Heart right ventricle (tissue), 16 donors: ENCODE measurements around the gene URM1. TPM values are rescaled to one million over a fixed set of nuclear protein-coding genes. Genes with fewer than 3 reads are reported as not detected.

Experiments
- ATAC-seq, 8 donors: fragments of 200-7000 bp; cut with Tn5 transposase; one replicate each; pipeline ENCODE4 v1.9.1; 2020; ENCODE audit warnings: mild to moderate bottlenecking in 8 of 8, moderate library complexity in 8 of 8, moderate number of reproducible peaks in 1 of 8
- DNase-seq, 2 donors: peaks; one replicate each; pipeline ENCODE4 v3.0.0-alpha.2; 2020
- H3K27ac ChIP-seq, 10 donors: fragments of 200-600 bp; sonication (generic) in 2 of 10; one replicate each; pipeline versions ENCODE4 v1.5.0 to v1.8.0; 2020 to 2022; ENCODE audit warnings: mild to moderate bottlenecking in 3 of 10
- H3K27me3 ChIP-seq, 7 donors: fragments of 200-600 bp; one replicate each; pipeline ENCODE4 v1.8.0; 2021 to 2022; ENCODE audit warnings: mild to moderate bottlenecking in 2 of 7
- H3K36me3 ChIP-seq, 9 donors: fragments of 200-600 bp; sonication (generic) in 1 of 9; one replicate each; pipeline versions ENCODE4 v1.5.0 to v1.8.0; 2020 to 2022; ENCODE audit warnings: mild to moderate bottlenecking in 2 of 9
- H3K4me1 ChIP-seq, 9 donors: fragments of 200-600 bp; sonication (generic) in 1 of 9; one replicate each; pipeline versions ENCODE4 v1.5.0 to v1.8.0; 2020 to 2022; ENCODE audit warnings: mild to moderate bottlenecking in 4 of 9
- H3K4me3 ChIP-seq, 10 donors: fragments of 200-600 bp; sonication (generic) in 2 of 10; one replicate each; pipeline versions ENCODE4 v1.5.0 to v1.8.0; 2020 to 2022; ENCODE audit warnings: mild to moderate bottlenecking in 7 of 10, moderate library complexity in 2 of 10
- H3K9me3 ChIP-seq, 11 donors: fragments of 200-600 bp in 10 of 11; sonication (generic) in 2 of 11; one replicate each; pipeline versions ENCODE4 v1.5.0 to v1.8.0; 2013 to 2022; ENCODE audit warnings: mild to moderate bottlenecking in 2 of 11, control low read depth in 1 of 11, moderate library complexity in 1 of 11
- WGBS, 2 donors: extraction: QIAGEN DNeasy Blood & Tissue Kit; methylation state at CpG; one replicate each; pipeline ENCODE4 v1.1.7; 2013; ENCODE audit warnings: inconsistent platforms in 1 of 2; 5-methylcytosine and 5-hydroxymethylcytosine counted together
- intact Hi-C, 10 donors: fragments of 100-400 bp; cut with DNase I; formaldehyde crosslinking; loops; one replicate each; pipeline versions ENCODE4 v1.11.1 to v1.14.2; 2022
- polyA plus RNA-seq, 2 donors: library from polyadenylated mRNA; stranded (reverse); fragments of 200-250 nt; gene quantifications; one replicate each; pipeline ENCODE4 v1.2.3, GENCODE V29; 2013
- total RNA-seq, 10 donors: library from RNA; stranded (reverse); fragmentation: NEBNext Ultra II Directional in 3 of 10; extraction: Animal tissue kit (Norgen Biotek cat#: 25700) in 3 of 10; gene quantifications; one replicate each; pipeline versions ENCODE4 v1.2.1 to v1.2.4, GENCODE V29; 2021 to 2023
- TF ChIP-seq, protein P1 (sequence below), 9 donors: fragments of 200-600 bp; sonication (generic) in 2 of 9; IDR thresholded peaks; one replicate each; pipeline versions ENCODE4 v1.5.0 to v1.8.0; 2021 to 2022; ENCODE audit warnings: antibody characterized with exemption in 9 of 9, mild to moderate bottlenecking in 5 of 9, moderate library complexity in 1 of 9
- donor health status: Arrhythmogenic right ventricular cardiomyopathy.
- donor health status: ischemic (EF 13 %, LVEDD 7.1; RV severe dilation, severe dysfunction).
- donor health status: healthy with polysubstance abuse.
- donor health status: DM: no; HTN: yes; CAD: no.
- donor health status: DM: no; HTN: no; CAD: no.
- donor health status: ischemic (EF 25% LVEDD 6.9; RV normal size, moderate dysfunction).
- donor health status: ischemic (EF 25% LVEDD 5.7; RV mildly dilated, moderate dysfunction).
- donor health status: healthy.
- donor health status: DM: yes; HTN: yes; CAD: no.
- donor health status: Ischemic cardiomyopathy.
- donor health status: ischemic (EF 35%, LVEDD 5.7; RV mildly dilated, moderate dysfunction).
- donor health status: nonischemic (EF 11% LVEDD 7.7; RV severe dilation, severe dysfunction).
- donor health status: DM: yes; HTN: yes; CAD: no.
- donor health status: PGD.
- donor health status: ischemic (EF 29% LVEDD 5.4; RV normal size, mild dysfunction).
- donor health status: nonischemic (EF 23%, LVEDD 6.1; RV moderate dilation, normal function).

The URM1 gene
- total and polyA plus RNA-seq, 12 donors = 18.7 to 75.7 (median 51.2) TPM

DNA sequence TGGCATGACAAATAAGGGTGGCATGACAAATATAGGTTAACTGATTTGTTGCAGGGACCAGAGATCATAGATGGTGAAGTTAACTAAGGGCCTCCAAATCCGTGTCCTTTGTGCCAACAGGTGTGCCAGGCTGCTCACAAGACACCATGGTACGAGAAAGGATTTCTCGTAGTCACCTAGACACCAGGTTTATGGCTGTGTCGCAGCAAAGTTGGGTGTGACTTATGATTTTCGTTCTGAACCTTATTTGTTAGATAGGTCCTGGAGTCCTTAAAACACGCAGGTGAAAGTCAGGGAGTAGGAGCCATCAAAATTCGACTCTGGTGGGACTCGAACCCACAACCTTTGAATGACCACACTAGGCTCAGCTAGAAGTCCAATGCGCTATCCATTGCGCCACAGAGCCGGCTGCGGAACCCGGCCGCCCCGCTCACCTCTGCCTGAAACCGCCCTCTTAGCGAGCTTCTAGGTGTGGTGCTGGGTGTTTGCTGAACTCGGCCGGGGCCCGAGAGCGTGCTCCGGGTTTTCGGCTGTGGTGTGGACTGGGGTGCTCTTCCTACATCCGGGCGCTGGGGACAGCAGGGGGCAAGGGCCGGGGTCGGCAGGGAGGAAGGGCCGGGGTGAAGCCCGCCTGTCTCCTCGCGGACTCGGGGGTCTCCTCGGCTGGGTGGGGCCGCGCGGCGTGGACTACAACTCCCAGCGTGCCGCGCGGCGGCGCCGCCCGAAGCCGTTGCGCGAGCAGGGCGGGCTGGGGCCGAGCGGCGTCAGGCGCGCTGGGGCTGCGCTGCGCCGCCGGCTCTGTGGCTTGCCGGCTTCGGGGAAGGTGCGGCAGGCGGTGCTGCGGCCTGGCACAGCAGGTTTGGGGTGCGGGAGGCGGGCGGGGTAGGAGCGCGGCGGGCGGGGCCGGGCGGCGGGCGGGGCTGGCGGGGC, 31.1 kb upstream of the URM1 start, which contains the start of gene SLC27A4:
TSS of gene SLC27A4 (plus strand) at position 767 of the 930 bp plus-strand sequence. CDS start 2,606 bp downstream, outside the sequence.
- Histone ChIP-seq H3K4me3 (peak within 1 kb of the TSS; percentile 58 to 96 (median 86)), H3K27ac (peak within 1 kb of the TSS in 9 of 10 donors; percentile 64 to 85 (median 77)), H3K27me3 (no peaks in the 10 kb centered on the region), H3K4me1 (peaks cover 0 to 18% (median 13%) of the 10 kb centered on the region in 9 donors), H3K36me3 (peaks cover 0 to 32% (median 21%) of the 10 kb centered on the region in 9 donors), H3K9me3 (no peaks in the 10 kb centered on the region)
- DNase-seq = peak; percentile 58 to 80
- TF ChIP-seq, protein P1, sequence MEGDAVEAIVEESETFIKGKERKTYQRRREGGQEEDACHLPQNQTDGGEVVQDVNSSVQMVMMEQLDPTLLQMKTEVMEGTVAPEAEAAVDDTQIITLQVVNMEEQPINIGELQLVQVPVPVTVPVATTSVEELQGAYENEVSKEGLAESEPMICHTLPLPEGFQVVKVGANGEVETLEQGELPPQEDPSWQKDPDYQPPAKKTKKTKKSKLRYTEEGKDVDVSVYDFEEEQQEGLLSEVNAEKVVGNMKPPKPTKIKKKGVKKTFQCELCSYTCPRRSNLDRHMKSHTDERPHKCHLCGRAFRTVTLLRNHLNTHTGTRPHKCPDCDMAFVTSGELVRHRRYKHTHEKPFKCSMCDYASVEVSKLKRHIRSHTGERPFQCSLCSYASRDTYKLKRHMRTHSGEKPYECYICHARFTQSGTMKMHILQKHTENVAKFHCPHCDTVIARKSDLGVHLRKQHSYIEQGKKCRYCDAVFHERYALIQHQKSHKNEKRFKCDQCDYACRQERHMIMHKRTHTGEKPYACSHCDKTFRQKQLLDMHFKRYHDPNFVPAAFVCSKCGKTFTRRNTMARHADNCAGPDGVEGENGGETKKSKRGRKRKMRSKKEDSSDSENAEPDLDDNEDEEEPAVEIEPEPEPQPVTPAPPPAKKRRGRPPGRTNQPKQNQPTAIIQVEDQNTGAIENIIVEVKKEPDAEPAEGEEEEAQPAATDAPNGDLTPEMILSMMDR (IDR thresholded peaks at IDR 0.05) = peak in 1 of 9 donors; percentile 9
- WGBS, 2 donors = 6% methylated on average over 72 to 75 of the region's 75 CpGs
- ATAC-seq = peak; percentile 90 to 95 (median 92)
- intact Hi-C loops = loop anchor here in 4 of 10 donors (5.0 to 10.0 kb wide), 2 partner anchors 43 to 145 kb away; partner anchors contain the start of gene CIZ1 (in 3 of the 4)

DNA sequence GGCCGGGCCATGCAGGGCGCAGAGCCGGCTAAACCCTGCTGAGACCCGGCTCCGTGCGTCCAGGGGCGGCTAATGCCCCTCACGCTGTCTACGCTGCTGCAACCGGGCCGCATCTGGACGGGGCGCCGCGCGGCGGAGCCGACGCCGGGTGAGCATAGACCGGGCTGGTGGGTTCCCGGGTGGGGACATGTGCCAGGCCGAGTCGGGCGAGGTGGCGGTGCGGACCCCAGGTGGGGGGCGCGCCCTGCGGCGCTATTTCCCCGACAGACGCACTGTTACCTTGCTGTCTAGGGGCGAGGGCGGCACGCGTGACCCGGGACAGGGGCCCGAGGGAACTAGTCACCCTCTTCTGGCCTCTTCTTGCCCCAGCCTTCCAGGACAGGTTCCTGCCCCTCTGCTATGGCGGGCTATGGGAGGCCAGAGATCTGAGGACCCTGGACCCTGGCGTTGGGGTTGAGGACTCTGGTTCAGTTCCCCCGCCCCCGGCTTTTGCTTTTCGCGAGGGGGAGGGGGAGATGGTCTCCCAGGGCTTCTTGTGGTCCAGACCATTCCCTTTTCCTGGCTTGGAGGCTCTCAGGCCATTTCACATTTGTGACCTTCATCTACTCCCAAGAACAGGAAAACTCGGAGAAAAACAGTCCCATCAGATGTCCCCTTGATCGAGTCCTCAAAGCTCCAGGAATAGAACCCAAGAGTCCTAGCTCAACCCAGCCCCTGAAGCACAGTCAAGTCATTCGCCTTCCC, 30.3 kb upstream of the URM1 start:
- Histone ChIP-seq H3K27ac (peak overlapping the region in 9 of 10 donors; percentile 64 to 85 (median 76)), H3K36me3 (peaks cover 0 to 41% (median 27%) of the 10 kb centered on the region in 9 donors), H3K9me3 (no peaks in the 10 kb centered on the region), H3K27me3 (no peaks in the 10 kb centered on the region), H3K4me3 (peak overlapping the region; percentile 58 to 96 (median 86)), H3K4me1 (peaks cover 0 to 18% (median 13%) of the 10 kb centered on the region in 9 donors)
- WGBS, 2 donors = 1% methylated on average over 44 to 48 of the region's 48 CpGs
- peak in 7 of 8 donors; percentile 2 to 44 (median 32) for ATAC-seq
- intact Hi-C loops = loop anchor here in 5 of 10 donors (1.0 to 10.0 kb wide), 3 partner anchors 44 to 146 kb away; partner anchors contain the start of gene CIZ1 (in 3 of the 5)
- TF ChIP-seq, protein P1 (IDR thresholded peaks at IDR 0.05) = no peak
- DNase-seq = no peak

DNA sequence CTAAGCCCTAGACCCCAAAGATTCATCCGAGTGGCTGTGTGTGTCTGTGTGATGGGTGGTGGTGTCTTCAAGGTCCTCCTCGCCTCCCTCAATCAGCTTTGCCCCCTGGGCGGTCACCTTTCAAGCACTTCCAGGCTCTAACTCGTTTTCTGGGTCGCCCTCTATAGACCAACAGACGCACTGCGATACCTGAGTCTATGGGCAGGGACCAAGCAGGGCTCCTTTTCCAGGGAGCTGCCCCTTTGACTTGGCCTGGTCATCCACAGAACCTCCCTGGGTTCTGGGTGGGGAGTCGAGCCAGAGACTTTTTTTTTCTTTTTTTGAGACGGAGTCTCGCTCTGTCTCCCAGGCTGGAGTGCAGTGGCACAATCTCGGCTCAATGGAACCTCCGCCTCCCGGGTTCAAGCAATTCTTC, 29.7 kb upstream of the URM1 start:
- ATAC-seq = peak; percentile 50 to 81 (median 68)

More for the DNA sequence above, 29.7 kb upstream of the URM1 start:
- TF ChIP-seq, protein P1 (IDR thresholded peaks at IDR 0.05) = peak; percentile 28 to 75 (median 64)
- Histone ChIP-seq H3K9me3 (no peaks in the 10 kb centered on the region), H3K36me3 (peaks cover 0 to 46% (median 29%) of the 10 kb centered on the region in 9 donors), H3K27me3 (no peaks in the 10 kb centered on the region), H3K27ac (peak overlapping the region in 9 of 10 donors; percentile 64 to 85 (median 76)), H3K4me3 (peak overlapping the region; percentile 58 to 96 (median 86)), H3K4me1 (peaks cover 0 to 18% (median 13%) of the 10 kb centered on the region in 9 donors)
- 31 to 33% methylated on average over 13 of the region's 13 CpGs for WGBS, 2 donors
- intact Hi-C loops = loop anchor here in 5 of 10 donors (1.0 to 10.0 kb wide), 3 partner anchors 44 to 147 kb away; partner anchors contain the start of gene CIZ1 (in 3 of the 5)
- DNase-seq = peak; percentile 35 to 55
